Measurements from ENCODE around the gene SACM1L.

GRCh38 chr3:45712434-45713110 lies 23.4 kb downstream of the SACM1L start:
- no peak for TF ChIP-seq CTCF (IDR thresholded peaks at IDR 0.05)
- no peak for TF ChIP-seq POLR2A (IDR thresholded peaks at IDR 0.05)

All from body of pancreas (tissue), 4 donors.